ENCODE results near the gene PRDM2.
"Not testable (repeated sequence)": the region's sequence is repeated elsewhere in the genome, so short reads cannot be mapped to it uniquely, and the experiment has no call there.

Gene PRDM2

DNA sequence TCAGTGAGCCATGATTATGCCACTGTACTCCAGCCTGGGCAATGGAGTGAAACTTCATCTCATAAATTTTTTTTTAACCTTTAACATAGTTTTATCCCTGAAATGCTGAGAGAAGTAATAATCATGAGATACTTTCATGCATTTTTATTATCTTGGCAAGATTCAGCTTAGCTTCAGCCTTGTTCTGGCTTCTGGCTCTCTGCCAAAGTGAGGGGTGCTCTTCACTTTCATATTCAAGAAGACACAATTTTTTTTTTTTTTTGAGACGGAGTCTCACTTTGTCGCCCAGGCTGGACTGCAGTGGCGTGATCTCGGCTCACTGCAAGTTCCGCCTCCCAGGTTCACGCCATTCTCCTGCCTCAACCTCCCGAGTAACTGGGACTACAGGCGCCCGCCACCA lies 19.4 kb upstream of the PRDM2 start:
- H3K4me1 ChIP-seq (ENCODE audit: control insufficient read depth, insufficient read depth, low read length); H3K9ac ChIP-seq (ENCODE audit: low read length); H3K4me3 ChIP-seq (ENCODE audit: low read length); H3K27ac ChIP-seq (ENCODE audit: low read depth, low read length); H3K27me3 ChIP-seq (ENCODE audit: control insufficient read depth, insufficient read depth, low read length); H3K36me3 ChIP-seq (ENCODE audit: control insufficient read depth, insufficient read depth, low read length): not testable (repeated sequence)

- Histone ChIP-seq H3K27me3 (ENCODE audit: control insufficient read depth, insufficient read depth, low read length) (no peaks in the 10 kb centered on the region), H3K4me3 (ENCODE audit: low read length) (no peak overlapping the region), H3K27ac (ENCODE audit: low read depth, low read length) (no peak overlapping the region), H3K9ac (ENCODE audit: low read length) (no peak overlapping the region), H3K4me1 (ENCODE audit: control insufficient read depth, insufficient read depth, low read length) (no peaks in the 10 kb centered on the region), H3K36me3 (ENCODE audit: control insufficient read depth, insufficient read depth, low read length) (no peaks in the 10 kb centered on the region)
These were observed 18.1 kb upstream of the PRDM2 start for GRCh38 chr1:13681921-13682320.

DNA sequence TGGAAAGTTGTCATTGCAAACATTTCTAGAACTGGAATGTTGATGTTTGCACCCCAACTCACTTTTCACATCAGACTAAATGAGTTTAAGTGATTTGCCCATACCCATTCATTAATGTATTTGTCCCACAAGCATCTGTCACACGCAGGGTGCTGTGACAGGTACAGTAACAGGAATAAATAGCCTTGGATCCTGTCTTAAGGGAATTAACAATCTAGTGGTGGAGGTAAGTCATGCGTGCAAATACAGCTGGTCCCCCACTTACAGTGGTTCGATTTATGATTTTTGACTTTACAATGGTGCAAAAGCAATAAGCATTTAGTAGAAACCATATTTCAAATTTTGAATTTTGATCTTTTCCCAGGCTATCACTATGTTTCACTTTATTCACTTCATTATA lies 17.5 kb upstream of the PRDM2 start:
- no peak overlapping the region for H3K4me3 ChIP-seq (ENCODE audit: low read length)
- H3K27me3 ChIP-seq (ENCODE audit: control insufficient read depth, insufficient read depth, low read length) = no peaks in the 10 kb centered on the region
- no peaks in the 10 kb centered on the region for H3K4me1 ChIP-seq (ENCODE audit: control insufficient read depth, insufficient read depth, low read length)
- H3K27ac ChIP-seq (ENCODE audit: low read depth, low read length) = no peak overlapping the region
- H3K36me3 ChIP-seq (ENCODE audit: control insufficient read depth, insufficient read depth, low read length) = no peaks in the 10 kb centered on the region
- no peak overlapping the region for H3K9ac ChIP-seq (ENCODE audit: low read length)

DNA sequence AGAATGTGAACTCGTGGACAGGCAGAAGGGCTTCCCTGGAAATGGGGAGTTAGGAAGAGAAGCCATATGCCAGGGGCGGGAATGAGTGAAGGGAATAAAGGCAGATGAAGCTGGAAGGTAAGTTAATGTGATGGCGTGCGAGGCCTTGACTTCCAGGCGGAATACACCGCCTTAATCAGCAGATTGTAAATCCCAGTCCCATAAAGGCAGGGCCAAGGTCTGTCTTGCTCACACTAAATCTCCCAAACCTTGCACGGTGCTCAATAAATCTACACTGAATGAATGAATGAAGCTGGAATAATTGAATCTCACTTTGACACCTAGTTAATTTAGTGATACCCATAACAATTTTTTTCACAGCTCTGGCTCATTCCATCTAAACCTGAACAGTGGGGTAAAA lies 16.8 kb upstream of the PRDM2 start:
- H3K27me3 ChIP-seq (ENCODE audit: control insufficient read depth, insufficient read depth, low read length) = no peaks in the 10 kb centered on the region
- no peaks in the 10 kb centered on the region for H3K4me1 ChIP-seq (ENCODE audit: control insufficient read depth, insufficient read depth, low read length)
- no peak overlapping the region for H3K27ac ChIP-seq (ENCODE audit: low read depth, low read length)

DNA sequence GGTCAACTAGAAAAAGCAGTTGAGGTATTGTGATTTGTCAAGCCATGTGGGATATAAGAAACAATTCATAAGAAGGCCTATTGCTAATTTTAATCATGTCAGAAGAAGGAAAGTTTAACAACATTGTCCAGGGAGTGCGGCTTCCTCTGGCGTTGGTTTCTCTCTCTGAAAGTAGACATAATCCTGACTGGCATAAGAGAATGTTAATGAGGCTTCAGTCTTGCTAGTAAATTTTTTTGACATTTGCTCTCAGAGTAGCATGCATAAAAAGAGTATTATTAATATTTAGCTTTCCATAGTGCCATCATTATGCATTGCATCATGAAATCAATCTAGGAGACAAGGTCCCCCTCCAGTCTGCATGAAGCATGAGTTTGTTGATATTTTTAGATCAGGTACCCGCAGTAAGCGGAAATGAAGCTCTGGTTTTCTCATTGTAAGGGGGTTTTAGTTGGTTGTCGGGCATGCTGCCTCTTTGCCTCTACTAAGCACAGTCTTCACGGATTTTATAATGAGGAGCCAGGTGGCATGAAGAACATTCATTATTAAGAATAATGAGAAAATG lies 12.8 kb upstream of the PRDM2 start:
- no peaks in the 10 kb centered on the region for H3K4me1 ChIP-seq (ENCODE audit: control insufficient read depth, insufficient read depth, low read length)
- H3K27me3 ChIP-seq (ENCODE audit: control insufficient read depth, insufficient read depth, low read length) = no peaks in the 10 kb centered on the region
- no peak overlapping the region for H3K27ac ChIP-seq (ENCODE audit: low read depth, low read length)
- H3K36me3 ChIP-seq (ENCODE audit: control insufficient read depth, insufficient read depth, low read length) = no peaks in the 10 kb centered on the region
- no peak overlapping the region for H3K4me3 ChIP-seq (ENCODE audit: low read length)
- no peak overlapping the region for H3K9ac ChIP-seq (ENCODE audit: low read length)

More for the DNA sequence above, 16.8 kb upstream of the PRDM2 start:
- H3K9ac ChIP-seq (ENCODE audit: low read length) = no peak overlapping the region
- no peak overlapping the region for H3K4me3 ChIP-seq (ENCODE audit: low read length)
- no peaks in the 10 kb centered on the region for H3K36me3 ChIP-seq (ENCODE audit: control insufficient read depth, insufficient read depth, low read length)

- H3K9ac ChIP-seq (ENCODE audit: low read length); H3K4me1 ChIP-seq (ENCODE audit: control insufficient read depth, insufficient read depth, low read length); H3K36me3 ChIP-seq (ENCODE audit: control insufficient read depth, insufficient read depth, low read length); H3K27ac ChIP-seq (ENCODE audit: low read depth, low read length); H3K27me3 ChIP-seq (ENCODE audit: control insufficient read depth, insufficient read depth, low read length); H3K4me3 ChIP-seq (ENCODE audit: low read length): not testable (repeated sequence)
These were observed 6.9 kb upstream of the PRDM2 start for GRCh38 chr1:13693094-13693493.

DNA sequence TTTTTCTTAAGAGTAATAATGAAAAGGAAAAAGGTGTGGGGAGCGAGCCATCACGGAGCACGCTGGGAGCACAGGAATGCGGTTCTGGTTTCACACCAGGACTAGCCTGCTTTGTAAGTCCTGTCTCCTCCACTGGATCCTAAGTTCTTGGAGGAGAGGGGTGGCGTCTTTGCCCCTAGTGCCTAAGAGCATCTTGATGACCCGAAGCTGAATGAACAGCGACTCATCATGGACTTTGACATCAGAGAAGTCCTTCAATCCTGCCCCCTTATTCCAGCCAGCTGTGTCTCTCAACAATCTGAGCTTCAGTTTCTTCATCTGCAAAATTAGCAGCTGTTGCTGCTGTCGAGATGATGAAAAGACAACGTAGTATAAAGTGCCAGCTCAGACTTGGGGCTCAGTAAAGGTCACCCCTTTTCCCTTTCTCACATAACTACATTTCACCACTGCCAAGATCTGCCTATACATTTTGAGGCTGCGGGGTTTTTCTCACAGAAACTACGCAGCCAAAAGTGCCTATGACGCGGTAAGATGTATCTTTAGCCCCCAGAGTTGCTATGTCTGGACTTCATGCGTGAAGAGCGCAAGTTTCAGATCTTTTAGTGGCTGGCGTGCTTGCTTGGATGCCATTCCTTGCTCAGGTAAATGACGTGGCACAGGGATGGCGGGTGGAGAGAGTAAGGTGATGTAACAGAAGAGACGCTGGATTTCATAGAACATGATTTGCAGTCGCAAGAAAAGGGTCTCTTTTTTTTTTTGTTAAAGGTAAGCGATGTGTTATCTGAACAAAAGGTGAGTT lies 4.9 kb upstream of the PRDM2 start:
- Histone ChIP-seq H3K27ac (ENCODE audit: low read depth, low read length) (no peak overlapping the region), H3K4me3 (ENCODE audit: low read length) (no peak overlapping the region), H3K36me3 (ENCODE audit: control insufficient read depth, insufficient read depth, low read length) (no peaks in the 10 kb centered on the region), H3K27me3 (ENCODE audit: control insufficient read depth, insufficient read depth, low read length) (no peaks in the 10 kb centered on the region), H3K4me1 (ENCODE audit: control insufficient read depth, insufficient read depth, low read length) (no peaks in the 10 kb centered on the region), H3K9ac (ENCODE audit: low read length) (no peak overlapping the region)

DNA sequence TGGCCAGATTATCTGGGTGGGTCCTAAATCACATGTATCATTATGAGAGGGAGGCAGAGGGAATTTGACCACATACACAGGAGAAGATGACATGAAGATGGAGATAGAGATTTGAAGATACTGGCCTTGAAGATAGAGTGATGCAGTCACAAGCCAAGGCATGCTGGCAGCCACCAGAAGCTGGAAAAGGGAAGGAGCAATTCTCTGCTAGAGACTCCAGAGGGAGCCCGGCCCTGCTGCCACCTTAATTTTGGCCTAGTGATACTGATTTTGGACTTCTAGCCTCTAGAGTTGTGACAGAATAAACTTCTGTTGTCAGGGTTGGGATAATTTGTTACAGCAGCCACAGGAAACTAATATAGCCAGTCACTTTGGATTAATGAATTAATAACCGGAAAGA lies 2.2 kb upstream of the PRDM2 start:
- no peaks in the 10 kb centered on the region for H3K27me3 ChIP-seq (ENCODE audit: control insufficient read depth, insufficient read depth, low read length)
- no peak overlapping the region for H3K27ac ChIP-seq (ENCODE audit: low read depth, low read length)
- peaks cover 5% of the 10 kb centered on the region for H3K4me1 ChIP-seq (ENCODE audit: control insufficient read depth, insufficient read depth, low read length)
- no peak overlapping the region for H3K9ac ChIP-seq (ENCODE audit: low read length)
- H3K36me3 ChIP-seq (ENCODE audit: control insufficient read depth, insufficient read depth, low read length) = no peaks in the 10 kb centered on the region
- H3K4me3 ChIP-seq (ENCODE audit: low read length) = no peak overlapping the region

GRCh38 chr1:13699510-13699909 lies 478 bp upstream of the PRDM2 start:
- H3K27ac ChIP-seq (ENCODE audit: low read depth, low read length) = peak overlapping the region; percentile 87
- H3K9ac ChIP-seq (ENCODE audit: low read length) = peak overlapping the region; percentile 50
- H3K4me3 ChIP-seq (ENCODE audit: low read length) = peak overlapping the region; percentile 61
- peaks cover 5% of the 10 kb centered on the region for H3K4me1 ChIP-seq (ENCODE audit: control insufficient read depth, insufficient read depth, low read length)
- H3K36me3 ChIP-seq (ENCODE audit: control insufficient read depth, insufficient read depth, low read length) = no peaks in the 10 kb centered on the region
- H3K27me3 ChIP-seq (ENCODE audit: control insufficient read depth, insufficient read depth, low read length) = no peaks in the 10 kb centered on the region

DNA sequence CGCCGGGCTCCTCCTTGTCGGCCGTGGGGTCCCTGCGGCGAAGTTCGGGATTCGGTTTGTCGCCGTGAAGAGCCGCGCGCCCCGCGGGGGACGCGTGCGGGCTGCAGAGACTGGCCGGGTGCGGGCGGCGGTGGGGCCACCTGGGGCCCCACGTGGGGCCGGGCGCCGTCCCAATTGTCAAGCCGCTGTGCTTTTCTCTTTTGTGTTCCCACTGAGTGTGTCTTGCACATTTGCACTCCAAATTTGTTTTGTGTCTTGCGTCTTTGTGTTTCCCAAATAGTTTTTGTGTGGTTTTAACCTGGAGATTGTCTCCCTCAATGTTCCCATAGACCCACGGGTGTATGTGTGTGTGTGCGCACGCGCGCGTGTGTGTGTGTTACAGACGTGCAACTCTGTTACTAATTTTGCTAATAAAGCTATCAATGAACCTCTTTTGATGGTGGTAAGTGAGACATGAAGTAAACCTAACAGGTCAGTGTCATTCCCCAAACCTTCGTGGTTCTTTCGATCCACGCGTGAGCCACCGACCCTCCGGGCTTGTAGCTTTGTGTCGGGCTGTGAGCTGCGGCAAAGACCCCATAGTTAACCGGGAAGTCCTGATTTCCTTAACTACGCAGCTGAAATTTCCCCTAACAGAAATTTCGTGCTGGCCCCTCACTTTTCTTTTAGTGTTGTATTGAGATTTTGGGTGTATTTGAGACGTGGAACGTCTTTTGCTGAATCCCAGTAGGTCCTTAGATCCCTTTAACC lies 708 bp downstream of the PRDM2 start:
- Histone ChIP-seq H3K27ac (ENCODE audit: low read depth, low read length) (peak overlapping the region; percentile 87), H3K4me3 (ENCODE audit: low read length) (peak overlapping the region; percentile 61), H3K4me1 (ENCODE audit: control insufficient read depth, insufficient read depth, low read length) (peaks cover 5% of the 10 kb centered on the region), H3K9ac (ENCODE audit: low read length) (no peak overlapping the region), H3K36me3 (ENCODE audit: control insufficient read depth, insufficient read depth, low read length) (no peaks in the 10 kb centered on the region), H3K27me3 (ENCODE audit: control insufficient read depth, insufficient read depth, low read length) (no peaks in the 10 kb centered on the region)

DNA sequence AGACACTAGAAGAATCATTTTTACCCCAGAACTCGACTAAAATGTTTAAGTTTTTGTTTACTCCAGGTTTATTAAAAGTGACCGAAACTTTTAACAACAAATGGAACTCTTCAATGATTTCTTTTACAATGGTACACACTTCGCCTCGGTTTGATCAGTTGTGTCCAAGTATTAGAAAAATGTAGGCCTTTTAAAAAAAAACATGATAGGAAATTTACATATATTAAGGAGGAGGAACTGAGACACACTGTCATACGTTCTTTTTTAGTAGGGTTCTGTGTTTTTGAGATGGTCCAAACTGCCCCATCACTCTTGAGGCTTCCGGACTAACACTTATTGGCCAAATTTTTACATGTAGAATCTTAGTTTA lies 1.3 kb downstream of the PRDM2 start:
- no peak overlapping the region for H3K9ac ChIP-seq (ENCODE audit: low read length)
- H3K27ac ChIP-seq (ENCODE audit: low read depth, low read length) = no peak overlapping the region
- no peaks in the 10 kb centered on the region for H3K27me3 ChIP-seq (ENCODE audit: control insufficient read depth, insufficient read depth, low read length)
- no peaks in the 10 kb centered on the region for H3K36me3 ChIP-seq (ENCODE audit: control insufficient read depth, insufficient read depth, low read length)
- H3K4me3 ChIP-seq (ENCODE audit: low read length) = peak overlapping the region; percentile 61
- peaks cover 5% of the 10 kb centered on the region for H3K4me1 ChIP-seq (ENCODE audit: control insufficient read depth, insufficient read depth, low read length)

DNA sequence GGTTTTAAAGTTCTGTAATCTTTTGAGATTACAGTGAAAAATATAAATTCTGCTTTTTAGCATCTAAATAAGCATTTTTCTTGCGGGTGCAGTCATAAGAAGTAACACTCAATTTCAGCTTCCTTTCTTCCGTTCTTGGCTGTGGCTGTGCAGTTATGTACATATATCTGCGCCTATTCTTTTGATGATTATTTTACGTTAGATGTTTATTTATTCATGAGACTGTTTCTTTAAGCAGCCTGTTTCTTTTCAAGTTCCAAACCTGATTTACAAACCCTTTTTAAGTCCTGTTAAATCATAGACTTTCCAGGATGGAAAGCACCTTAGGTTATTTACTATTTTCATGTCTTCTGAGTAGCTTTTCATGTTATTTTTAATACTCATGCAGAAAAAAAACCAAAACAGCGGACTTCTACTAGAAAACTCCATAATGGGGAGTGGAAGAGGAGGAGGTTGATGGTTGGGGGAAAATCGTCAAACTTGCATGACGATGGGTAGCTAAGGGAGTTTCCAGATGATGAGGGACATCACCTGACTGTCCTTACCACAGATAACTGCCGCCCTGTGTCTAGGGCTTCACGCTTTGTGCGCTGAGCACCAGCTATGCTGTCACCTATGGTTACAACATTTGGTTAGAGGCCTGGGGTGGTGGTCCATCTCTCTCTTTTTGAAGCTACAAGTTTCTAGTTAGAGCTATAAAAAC lies 2.6 kb downstream of the PRDM2 start:
- no peaks in the 10 kb centered on the region for H3K36me3 ChIP-seq (ENCODE audit: control insufficient read depth, insufficient read depth, low read length)
- H3K4me1 ChIP-seq (ENCODE audit: control insufficient read depth, insufficient read depth, low read length) = peaks cover 5% of the 10 kb centered on the region
- no peaks in the 10 kb centered on the region for H3K27me3 ChIP-seq (ENCODE audit: control insufficient read depth, insufficient read depth, low read length)
- no peak overlapping the region for H3K9ac ChIP-seq (ENCODE audit: low read length)
- H3K4me3 ChIP-seq (ENCODE audit: low read length) = no peak overlapping the region
- no peak overlapping the region for H3K27ac ChIP-seq (ENCODE audit: low read depth, low read length)

Data from rectal smooth muscle tissue (tissue), 1 donor.